CD4-positive, alpha-beta T cell (primary cell): Measurements from ENCODE around the gene PORCN. TPM values are rescaled to one million over a fixed set of nuclear protein-coding genes. Genes with fewer than 3 reads are reported as not detected.

Experiments used
- ATAC-seq: fragments of 200-7000 bp; cut with Tn5 transposase; one replicate; pipeline ENCODE4 v1.10.0; 2022; ENCODE audit warnings: mild to moderate bottlenecking; ENCODE audit not compliant: poor library complexity
- CTCF ChIA-PET: fragments of 350-600 bp; sonication (Branson Sonifier 250); formaldehyde crosslinking; loops from one replicate; lab custom pipeline; 2021; ENCODE audit warnings: antibody characterized with exemption, inconsistent platforms; lab: Charles Lee
- POLR2A ChIA-PET: fragments of 350-600 bp; sonication (Branson Sonifier 250); formaldehyde crosslinking; loops from one replicate; lab custom pipeline; 2021; ENCODE audit warnings: antibody characterized with exemption, inconsistent platforms; lab: Charles Lee
- DNase-seq, 14 experiments: peaks; one replicate each; pipeline ENCODE4 v3.0.0-alpha.2; 2013 to 2020; ENCODE audit warnings: mixed read lengths in 2 of 14
- H3K27ac ChIP-seq, 2 donors: one replicate each; pipeline versions ENCODE4 v1.5.1 to v1.7.0; 2013; ENCODE audit warnings: low read length in 2 of 2, low read depth in 1 of 2, mild to moderate bottlenecking in 1 of 2
- H3K27me3 ChIP-seq, 2 experiments: 1 replicate in 1 of 2; 2 replicates in 1 of 2; pipeline versions ENCODE4 v1.6.1 to v1.7.0; 2013; ENCODE audit warnings: low read length in 2 of 2, control low read depth in 1 of 2, mild to moderate bottlenecking in 1 of 2, moderate library complexity in 1 of 2; ENCODE audit not compliant: insufficient read depth in 2 of 2, control insufficient read depth in 1 of 2
- H3K36me3 ChIP-seq: one replicate; pipeline ENCODE4 v1.6.1; 2013; ENCODE audit warnings: low read length, control low read depth; ENCODE audit not compliant: insufficient read depth
- H3K4me1 ChIP-seq: one replicate; pipeline ENCODE4 v1.6.1; 2013; ENCODE audit warnings: low read length, control low read depth; ENCODE audit not compliant: insufficient read depth
- H3K4me3 ChIP-seq: one replicate; pipeline ENCODE4 v1.5.1; 2013; ENCODE audit warnings: mild to moderate bottlenecking, low read length, moderate library complexity
- H3K9me3 ChIP-seq, 2 experiments: 1 replicate in 1 of 2; 2 replicates in 1 of 2; pipeline versions ENCODE4 v1.6.1 to v1.7.0; 2013; ENCODE audit warnings: low read length in 2 of 2, mild to moderate bottlenecking in 2 of 2, control low read depth in 1 of 2, moderate library complexity in 1 of 2; ENCODE audit not compliant: control insufficient read depth in 1 of 2, insufficient read depth in 1 of 2
- H3K27ac Mint-ChIP-seq: one replicate; pipeline ENCODE4 v1.8.0; 2020; ENCODE audit warnings: mixed read lengths
- H3K27me3 Mint-ChIP-seq: one replicate; pipeline ENCODE4 v1.8.0; 2021; ENCODE audit warnings: mixed read lengths
- H3K36me3 Mint-ChIP-seq: one replicate; pipeline ENCODE4 v1.8.0; 2021; ENCODE audit warnings: low read depth, mixed read lengths
- H3K4me1 Mint-ChIP-seq: one replicate; pipeline ENCODE4 v1.8.0; 2021; ENCODE audit warnings: low read depth, mixed read lengths
- H3K4me3 Mint-ChIP-seq: one replicate; pipeline ENCODE4 v1.8.0; 2020; ENCODE audit warnings: mild to moderate bottlenecking, mixed read lengths
- H3K9me3 Mint-ChIP-seq: one replicate; pipeline ENCODE4 v1.8.0; 2020; ENCODE audit warnings: mixed read lengths
- intact Hi-C, 2 experiments: fragments of 100-400 bp; cut with DNase I in 1 of 2; cut with micrococcal nuclease in 1 of 2; formaldehyde crosslinking; loops; one replicate each; pipeline versions ENCODE4 v1.15.1 to v1.9.0; 2023 to 2025; cut with DNase I, micrococcal nuclease
- total RNA-seq, 174 experiments: library from RNA in 2 of 174; stranded (reverse) in 2 of 174; gene quantifications; one replicate each; pipeline ENCODE4 v1.2.3 and lab custom pipeline; 2021 to 2026
- TF ChIP-seq, protein P1 (sequence below): fragments of 200-600 bp; IDR thresholded peaks from one replicate; pipeline ENCODE4 v1.8.0; 2022; ENCODE audit warnings: antibody characterized with exemption, mild to moderate bottlenecking

PORCN gene
- total RNA-seq, 2 experiments from 2014 or later, result 12.0 to 14.1 TPM

DNA sequence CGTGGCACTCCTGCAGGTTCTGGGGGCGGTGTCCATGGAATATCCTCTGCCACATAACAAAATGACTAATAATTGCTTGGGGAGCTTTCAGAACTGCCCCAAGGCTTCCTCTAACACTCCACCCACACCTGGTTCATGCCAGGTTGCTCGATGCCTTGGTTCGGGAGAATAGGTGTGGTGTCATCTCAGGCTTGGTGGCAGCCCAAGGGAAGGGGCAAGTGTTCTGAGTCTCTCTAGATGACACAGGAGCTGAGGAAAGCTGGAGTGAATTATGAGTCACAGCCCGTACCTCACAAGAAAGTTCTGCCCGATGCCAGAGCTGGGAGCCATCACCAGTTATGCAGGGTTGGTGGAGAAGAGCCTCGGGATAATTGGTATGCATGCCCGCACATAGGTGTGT lies 18.1 kb upstream of the PORCN start:
- TF ChIP-seq, protein P1, sequence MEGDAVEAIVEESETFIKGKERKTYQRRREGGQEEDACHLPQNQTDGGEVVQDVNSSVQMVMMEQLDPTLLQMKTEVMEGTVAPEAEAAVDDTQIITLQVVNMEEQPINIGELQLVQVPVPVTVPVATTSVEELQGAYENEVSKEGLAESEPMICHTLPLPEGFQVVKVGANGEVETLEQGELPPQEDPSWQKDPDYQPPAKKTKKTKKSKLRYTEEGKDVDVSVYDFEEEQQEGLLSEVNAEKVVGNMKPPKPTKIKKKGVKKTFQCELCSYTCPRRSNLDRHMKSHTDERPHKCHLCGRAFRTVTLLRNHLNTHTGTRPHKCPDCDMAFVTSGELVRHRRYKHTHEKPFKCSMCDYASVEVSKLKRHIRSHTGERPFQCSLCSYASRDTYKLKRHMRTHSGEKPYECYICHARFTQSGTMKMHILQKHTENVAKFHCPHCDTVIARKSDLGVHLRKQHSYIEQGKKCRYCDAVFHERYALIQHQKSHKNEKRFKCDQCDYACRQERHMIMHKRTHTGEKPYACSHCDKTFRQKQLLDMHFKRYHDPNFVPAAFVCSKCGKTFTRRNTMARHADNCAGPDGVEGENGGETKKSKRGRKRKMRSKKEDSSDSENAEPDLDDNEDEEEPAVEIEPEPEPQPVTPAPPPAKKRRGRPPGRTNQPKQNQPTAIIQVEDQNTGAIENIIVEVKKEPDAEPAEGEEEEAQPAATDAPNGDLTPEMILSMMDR, result no peak
- H3K4me1 ChIP-seq, result no peaks in the 10 kb centered on the region
- ATAC-seq, result no peak
- Mint-ChIP-seq H3K27ac (no peak overlapping the region), H3K36me3 (no peaks in the 10 kb centered on the region), H3K4me1 (no peaks in the 10 kb centered on the region), H3K4me3 (no peak overlapping the region), H3K27me3 (no peaks in the 10 kb centered on the region), H3K9me3 (no peaks in the 10 kb centered on the region)
- no peak for DNase-seq
- intact Hi-C loops, result no loop called here
- H3K9me3 ChIP-seq, result no peaks in the 10 kb centered on the region
- H3K36me3 ChIP-seq, result peaks cover 3% of the 10 kb centered on the region
- H3K27ac ChIP-seq, result no peak overlapping the region
- ChIA-PET POLR2A (no interaction called here), CTCF (no interaction called here)
- no peaks in the 10 kb centered on the region for H3K27me3 ChIP-seq
- H3K4me3 ChIP-seq, result no peak overlapping the region

DNA sequence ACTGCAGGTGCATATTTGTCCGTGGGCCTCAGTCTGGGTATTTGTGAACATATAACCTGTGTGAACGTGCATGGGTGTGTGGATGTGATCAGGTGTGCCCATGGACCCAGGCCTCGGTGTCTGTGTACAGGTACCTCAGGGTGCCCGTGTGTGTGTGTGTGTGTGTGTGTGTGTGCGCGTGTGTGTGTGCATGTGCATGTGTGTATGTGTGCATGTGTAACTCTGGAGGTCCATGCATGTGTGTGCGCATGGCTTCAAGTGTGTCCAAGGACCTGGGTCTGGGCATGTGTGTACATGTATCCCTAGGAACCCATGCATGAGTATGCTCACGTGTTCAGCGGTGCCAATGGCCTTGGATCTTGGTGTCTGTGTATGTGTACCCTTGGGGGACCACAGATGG lies 17.0 kb upstream of the PORCN start:
- intact Hi-C loops, result no loop called here
- CTCF ChIA-PET, result no interaction called here
- POLR2A ChIA-PET, result no interaction called here

DNA sequence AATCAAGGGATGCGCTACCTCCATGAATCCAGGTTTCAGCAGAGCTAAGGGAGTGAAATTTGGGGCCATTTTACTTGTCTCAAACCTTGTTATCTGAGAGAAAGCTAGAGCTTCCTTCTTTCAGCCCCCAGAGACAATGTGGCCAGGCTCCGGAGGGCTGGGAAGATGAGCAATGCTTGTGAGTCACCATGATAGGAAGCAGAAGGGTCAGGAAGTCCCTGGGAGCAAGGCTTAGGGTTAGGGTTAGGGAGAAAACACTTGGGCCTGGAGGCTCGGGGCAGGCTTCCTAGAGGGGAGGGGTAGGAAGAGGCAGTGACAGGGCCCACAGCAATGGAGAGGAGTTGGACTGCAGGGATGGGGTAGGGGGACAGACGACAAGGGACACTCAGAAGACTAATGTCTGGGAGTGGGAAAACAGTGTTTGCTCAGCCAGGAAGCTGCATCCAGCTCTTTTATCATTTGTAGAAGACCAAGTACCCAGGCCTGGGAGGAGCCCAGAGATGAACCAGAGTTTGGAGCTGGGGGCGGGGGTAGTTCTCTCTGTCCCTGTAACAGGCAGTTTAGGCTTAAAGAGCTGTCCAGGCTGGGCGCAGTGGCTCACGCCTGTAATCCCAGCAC lies 16.4 kb upstream of the PORCN start:
- Mint-ChIP-seq H3K27ac (no peak overlapping the region), H3K27me3 (no peaks in the 10 kb centered on the region), H3K9me3 (no peaks in the 10 kb centered on the region), H3K4me1 (no peaks in the 10 kb centered on the region), H3K4me3 (no peak overlapping the region), H3K36me3 (no peaks in the 10 kb centered on the region)
- H3K9me3 ChIP-seq, result no peaks in the 10 kb centered on the region
- DNase-seq (peak in 1 of 14 experiments; percentile 35), ATAC-seq (no peak)
- no peak overlapping the region for H3K27ac ChIP-seq
- intact Hi-C loops, result no loop called here
- peaks cover under 1% of the 10 kb centered on the region for H3K36me3 ChIP-seq
- CTCF ChIA-PET, result no interaction called here
- no peak overlapping the region for H3K4me3 ChIP-seq
- POLR2A ChIA-PET, result no interaction called here
- H3K27me3 ChIP-seq, result no peaks in the 10 kb centered on the region
- H3K4me1 ChIP-seq, result no peaks in the 10 kb centered on the region
- TF ChIP-seq, protein P1, result no peak

More for the DNA sequence above, 17.0 kb upstream of the PORCN start:
- ATAC-seq (no peak), DNase-seq (no peak)
- H3K36me3 Mint-ChIP-seq, result no peaks in the 10 kb centered on the region
- H3K9me3 Mint-ChIP-seq, result no peaks in the 10 kb centered on the region
- H3K27ac Mint-ChIP-seq, result no peak overlapping the region
- H3K9me3 ChIP-seq, result no peaks in the 10 kb centered on the region
- no peak overlapping the region for H3K4me3 Mint-ChIP-seq
- no peaks in the 10 kb centered on the region for H3K27me3 ChIP-seq
- no peak overlapping the region for H3K27ac ChIP-seq
- H3K27me3 Mint-ChIP-seq, result no peaks in the 10 kb centered on the region
- H3K36me3 ChIP-seq, result peaks cover 3% of the 10 kb centered on the region
- H3K4me1 ChIP-seq, result no peaks in the 10 kb centered on the region
- H3K4me3 ChIP-seq, result no peak overlapping the region
- TF ChIP-seq, protein P1, result no peak
- no peaks in the 10 kb centered on the region for H3K4me1 Mint-ChIP-seq
